CD4-positive, alpha-beta T cell treated with Interleukin-6 for 4 hours (primary cell): ENCODE measurements around the gene SIMC1.
"Not testable (repeated sequence)": the region's sequence is repeated elsewhere in the genome, so short reads cannot be mapped to it uniquely, and the experiment has no call there.

Experiments used
- DNase-seq: peaks from one replicate; pipeline ENCODE4 v3.0.0-alpha.2; 2020; ENCODE audit warnings: mixed read lengths

The SIMC1 gene

DNA sequence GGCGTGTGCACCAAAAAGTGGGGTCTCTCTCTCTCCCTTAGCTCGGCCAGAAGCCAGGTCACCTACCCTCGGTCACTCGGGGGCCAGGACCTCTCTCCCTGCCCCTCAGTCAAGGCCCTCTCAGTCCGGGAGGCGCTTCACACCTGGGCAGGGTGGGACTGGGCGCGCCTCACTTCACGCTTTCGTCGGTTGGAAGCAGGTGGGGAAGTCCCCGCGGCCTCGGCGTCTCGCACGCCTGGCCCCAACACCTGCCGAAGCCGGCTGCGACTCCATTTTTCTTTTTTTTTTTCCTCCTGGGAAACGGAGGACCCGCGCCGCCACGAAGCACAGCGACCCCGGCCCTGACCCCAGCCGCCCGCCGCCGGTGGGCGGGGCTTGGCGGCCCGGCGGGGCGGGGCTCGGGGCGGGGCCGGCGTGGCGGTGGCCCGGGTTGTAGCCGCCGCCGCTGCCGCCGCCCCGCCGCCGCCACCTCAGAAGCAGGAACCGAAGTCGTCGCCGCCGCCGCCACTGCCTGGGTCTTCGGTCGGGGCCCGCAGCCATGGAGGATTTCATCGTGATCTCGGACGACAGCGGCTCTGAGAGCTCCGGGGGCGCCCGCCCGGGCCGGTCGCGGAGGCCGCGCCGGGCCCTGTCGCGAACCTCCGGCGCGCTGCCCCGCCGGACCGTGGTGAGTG is at the start of gene SIMC1:
TSS of gene SIMC1 (plus strand) at position 454 of the 674 bp plus-strand sequence. CDS start at position 539, 85 bp downstream.
- DNase-seq = peak; percentile 62

DNA sequence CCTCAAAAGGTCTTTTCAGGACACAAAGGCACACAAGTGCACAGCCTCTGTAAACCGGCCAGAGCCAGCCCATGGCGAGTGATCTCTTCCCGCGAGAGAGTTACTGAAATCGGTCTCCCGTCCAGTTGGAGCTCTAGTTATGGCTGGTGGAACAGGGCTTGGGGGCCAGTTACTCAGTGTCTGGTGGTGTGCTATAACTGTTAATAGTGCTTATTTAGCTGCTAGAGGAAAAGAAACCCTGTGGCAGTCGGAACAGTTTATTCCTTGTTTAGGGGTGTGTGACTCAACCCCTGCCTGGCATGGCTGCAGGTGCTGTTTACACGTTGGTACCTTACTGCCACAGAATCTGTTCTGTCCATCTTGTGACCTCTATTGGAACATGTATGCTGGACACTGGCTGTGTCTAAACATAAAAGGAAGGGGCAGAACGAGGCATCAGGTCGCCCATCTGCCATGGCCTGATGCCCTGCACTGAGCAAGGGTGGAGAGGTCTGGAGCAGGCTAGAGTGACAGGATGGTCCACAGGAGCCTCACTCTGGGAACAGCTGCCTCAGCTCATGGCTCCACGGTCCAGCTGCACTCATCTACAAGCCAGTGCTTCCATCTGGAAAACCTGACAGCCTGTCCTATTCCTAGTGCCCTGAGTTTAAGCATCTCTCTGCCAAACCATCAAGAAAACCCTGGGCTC is 49.6 kb upstream of the SIMC1 start:
- no peak for DNase-seq

- DNase-seq = no peak
Observed at GRCh38 chr5:176189857-176190256, 48.4 kb upstream of the SIMC1 start.

- DNase-seq = no peak
Observed at GRCh38 chr5:176190886-176191755, 47.1 kb upstream of the SIMC1 start.

GRCh38 chr5:176192094-176192721 is 46.0 kb upstream of the SIMC1 start:
- DNase-seq = no peak

DNA sequence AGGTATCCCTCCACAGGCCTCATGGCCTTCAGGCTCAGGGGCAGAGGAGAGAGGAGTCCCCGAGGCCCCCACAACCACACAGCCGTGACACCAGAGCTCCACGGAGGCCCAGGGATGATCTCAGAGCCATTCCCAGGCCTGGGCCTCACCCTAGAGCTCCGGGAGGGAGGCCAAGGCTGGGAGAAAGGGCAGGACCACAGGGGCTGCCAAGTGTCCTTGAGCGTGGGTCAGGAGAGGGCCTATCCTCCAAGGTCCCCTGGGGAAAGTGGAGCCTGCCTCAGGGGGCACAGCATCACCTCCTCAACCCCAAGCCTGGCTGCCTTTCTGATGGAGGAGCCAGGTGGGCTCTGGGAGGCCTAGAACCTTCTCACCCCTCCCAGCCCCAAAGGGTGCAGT is 45.5 kb upstream of the SIMC1 start:
- not testable (repeated sequence) for DNase-seq

GRCh38 chr5:176193636-176194035 is 44.6 kb upstream of the SIMC1 start:
- DNase-seq = not testable (repeated sequence)

DNA sequence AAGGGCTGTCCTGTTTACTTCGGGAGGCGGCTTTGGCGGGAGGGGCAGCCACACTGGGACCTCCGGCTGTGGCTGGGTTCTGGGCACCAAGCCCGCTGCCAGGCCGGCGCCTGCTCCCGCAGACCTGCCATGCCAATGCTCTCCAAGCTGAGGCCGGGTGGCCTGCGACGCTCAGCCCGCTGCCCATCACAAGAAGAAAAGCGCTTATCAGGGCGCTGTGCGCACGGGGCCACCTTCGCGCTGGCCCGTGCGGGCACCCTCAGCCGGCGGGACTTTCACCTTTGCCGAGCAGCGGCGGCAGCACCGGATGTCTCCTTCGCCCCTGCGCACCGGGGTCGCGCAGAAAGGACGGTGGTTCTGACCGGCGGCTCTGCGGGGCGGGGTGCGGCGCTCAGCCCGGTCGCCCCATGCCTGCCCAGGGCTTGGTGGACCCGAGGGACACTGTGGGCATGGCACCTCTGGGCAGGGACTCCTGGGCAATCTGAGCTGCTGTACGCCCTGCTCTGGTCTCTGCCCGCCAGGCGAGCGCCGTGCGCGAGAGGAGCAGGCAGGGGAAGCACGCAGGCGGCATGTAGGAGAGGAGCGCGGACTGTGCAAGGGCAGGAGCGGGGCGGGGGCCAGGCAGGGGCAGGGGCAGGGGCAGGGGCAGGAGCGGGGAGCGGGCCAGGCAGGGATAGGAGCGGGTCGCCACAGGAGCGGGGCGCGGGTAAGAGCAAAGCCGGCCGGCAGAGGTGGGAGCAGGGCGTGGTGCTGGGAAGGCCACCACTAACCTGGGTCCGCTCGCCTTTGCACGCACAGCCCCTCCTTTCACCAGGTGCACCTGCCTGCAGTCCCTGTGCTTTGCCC is 43.8 kb upstream of the SIMC1 start:
- DNase-seq = peak; percentile 5

- not testable (repeated sequence) for DNase-seq
Observed at GRCh38 chr5:176195084-176195413, 43.2 kb upstream of the SIMC1 start.

DNA sequence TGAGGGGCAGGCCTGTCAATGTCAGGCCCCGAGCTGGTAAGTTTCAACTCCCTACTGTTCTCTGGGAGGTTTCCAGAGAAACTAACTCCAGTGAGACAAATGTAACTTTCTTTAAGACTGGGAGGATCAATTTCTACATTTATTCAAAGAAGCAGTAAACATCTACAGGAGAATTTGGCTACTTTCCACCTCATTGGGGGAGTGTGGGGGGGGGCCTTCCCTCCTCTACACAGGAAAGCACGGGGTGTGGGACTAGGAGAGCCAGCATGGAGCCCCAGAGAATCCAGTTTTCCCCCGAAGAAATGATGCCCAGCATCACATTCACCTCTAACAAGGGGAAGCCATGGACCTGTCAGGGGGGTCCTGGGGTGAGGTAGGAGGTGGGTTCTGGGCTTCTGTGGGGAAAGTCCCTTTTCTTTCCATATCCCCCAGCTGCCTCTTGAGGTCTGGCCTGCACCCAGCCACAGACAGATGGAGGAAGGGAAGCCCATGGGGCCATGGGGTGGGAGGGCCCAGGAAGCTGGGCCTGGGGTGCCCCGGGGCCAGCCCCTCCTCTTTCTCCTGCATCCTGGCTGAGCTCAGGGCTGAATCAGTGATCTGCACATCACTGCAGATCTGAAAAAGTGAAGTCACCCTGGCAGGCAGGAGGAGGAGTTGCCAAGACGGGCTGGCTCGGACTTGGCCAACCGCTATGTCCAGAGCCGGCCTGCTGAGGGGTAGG is 42.6 kb upstream of the SIMC1 start:
- not testable (repeated sequence) for DNase-seq

- not testable (repeated sequence) for DNase-seq
Observed at GRCh38 chr5:176196781-176197180, 41.4 kb upstream of the SIMC1 start.

GRCh38 chr5:176197234-176197858 is 40.9 kb upstream of the SIMC1 start:
- DNase-seq = not testable (repeated sequence)

GRCh38 chr5:176198299-176198698 is 39.9 kb upstream of the SIMC1 start:
- not testable (repeated sequence) for DNase-seq

GRCh38 chr5:176198991-176199733 is 39.1 kb upstream of the SIMC1 start:
- not testable (repeated sequence) for DNase-seq

- not testable (repeated sequence) for DNase-seq
Observed at GRCh38 chr5:176199803-176200399, 38.3 kb upstream of the SIMC1 start.

DNA sequence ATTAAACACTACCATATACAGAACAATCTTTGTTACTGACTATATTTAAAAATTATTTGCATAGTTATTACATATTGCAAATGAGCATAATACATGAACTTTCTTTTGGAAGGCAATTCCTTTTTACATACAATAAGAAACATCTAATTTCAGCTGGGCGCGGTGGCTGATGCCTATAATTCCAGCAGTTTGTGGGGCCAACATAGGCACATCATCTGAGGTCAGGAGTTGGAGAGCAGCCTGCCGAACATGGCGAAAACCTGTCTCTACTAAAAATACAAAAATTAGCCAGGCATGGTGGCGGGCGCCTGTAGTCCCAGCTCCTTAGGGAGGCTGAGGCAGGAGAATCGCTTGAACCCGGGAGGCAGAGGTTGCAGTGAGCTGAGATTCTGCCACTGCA is 36.4 kb upstream of the SIMC1 start:
- no peak for DNase-seq

GRCh38 chr5:176203086-176203485 is 35.1 kb upstream of the SIMC1 start:
- no peak for DNase-seq

DNA sequence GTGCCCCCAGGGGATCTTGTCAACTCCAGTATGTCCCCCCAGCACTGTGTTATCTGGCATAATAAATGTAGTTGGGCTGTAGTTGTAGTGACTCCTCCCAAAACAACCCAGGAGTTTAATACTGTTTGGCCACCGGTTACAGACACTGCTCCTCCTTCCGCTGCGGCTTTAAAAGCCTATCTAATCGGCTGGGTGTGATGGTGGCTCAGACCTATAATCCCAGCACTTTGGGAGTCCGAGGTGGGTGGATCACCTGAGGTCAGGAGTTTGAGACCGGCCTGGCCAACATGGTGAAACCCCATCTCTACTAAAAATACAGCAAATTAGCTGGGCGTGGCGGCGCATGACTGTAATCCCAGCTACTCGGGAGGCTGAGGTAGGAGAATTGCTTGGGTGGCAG is 34.7 kb upstream of the SIMC1 start:
- DNase-seq = not testable (repeated sequence)

GRCh38 chr5:176214466-176215021 is 23.7 kb upstream of the SIMC1 start:
- not testable (repeated sequence) for DNase-seq
